8988T (cell line): ENCODE results near the gene DCPS.

Experiments
- DNase-seq: peaks from one replicate; pipeline ENCODE4 v3.0.0; 2011

Gene DCPS

DNA sequence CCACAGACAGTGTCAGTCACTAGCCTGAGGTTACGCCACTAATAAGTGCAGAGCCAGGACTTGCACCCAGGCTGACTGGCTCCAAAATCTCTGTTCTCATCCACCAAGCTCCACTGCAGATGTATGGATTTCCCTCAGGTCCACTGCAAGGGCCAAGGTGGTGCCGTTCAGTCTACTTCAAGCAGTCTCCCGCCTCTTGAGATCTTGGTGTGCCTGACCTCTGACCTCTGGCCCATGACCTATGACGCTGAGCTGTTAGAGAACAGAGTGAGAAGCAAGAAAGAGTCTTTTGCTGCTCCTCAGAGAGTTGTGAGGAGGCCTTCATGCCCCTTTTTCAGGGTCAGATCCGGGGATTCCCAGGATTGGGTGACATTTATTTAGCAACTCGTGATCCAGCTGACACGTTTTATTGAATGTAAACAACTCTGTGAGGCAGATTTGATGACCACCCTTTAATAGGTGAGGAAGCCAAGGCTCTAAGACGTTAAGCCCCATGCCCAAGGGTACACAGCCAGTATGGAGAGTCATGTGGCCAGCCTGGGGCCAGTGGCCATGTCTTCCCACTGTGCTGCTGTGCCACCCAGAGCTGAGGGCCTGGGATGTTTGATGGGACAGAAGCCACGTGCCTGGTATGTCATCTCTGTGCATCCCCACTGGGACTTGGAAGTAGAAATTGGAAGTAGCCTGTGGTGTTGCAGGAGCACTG is 25.2 kb downstream of the DCPS start:
- no peak for DNase-seq

DNA sequence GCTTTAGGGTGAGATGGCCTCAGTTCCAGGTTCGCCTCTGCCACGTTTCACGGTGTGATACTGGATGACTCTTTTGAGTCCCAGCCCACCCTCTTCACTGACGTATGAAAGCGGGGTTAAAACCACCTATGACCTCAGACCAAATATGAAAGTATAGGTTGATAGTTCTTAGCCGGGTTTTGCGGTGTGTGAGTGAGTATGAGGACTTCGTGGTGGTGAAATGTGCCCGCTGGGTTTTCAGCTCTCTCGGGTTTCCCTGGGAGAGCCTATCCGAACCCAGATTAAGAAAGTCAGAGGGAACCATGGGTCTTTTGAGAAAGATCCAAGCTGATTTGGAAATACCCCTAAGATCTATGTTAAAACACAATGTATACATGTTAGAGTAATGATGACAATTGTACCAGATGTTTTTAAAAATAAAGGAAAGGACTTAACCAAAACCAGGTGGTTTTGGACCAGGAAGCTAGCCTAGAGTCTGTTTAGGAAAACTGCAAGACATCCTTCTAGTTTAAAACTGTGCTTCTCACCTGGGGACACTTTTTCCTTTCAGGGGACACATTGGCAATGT is 25.9 kb downstream of the DCPS start:
- no peak for DNase-seq

- no peak for DNase-seq
Measured at GRCh38 chr11:126331286-126331685, 27.4 kb downstream of the DCPS start.

DNA sequence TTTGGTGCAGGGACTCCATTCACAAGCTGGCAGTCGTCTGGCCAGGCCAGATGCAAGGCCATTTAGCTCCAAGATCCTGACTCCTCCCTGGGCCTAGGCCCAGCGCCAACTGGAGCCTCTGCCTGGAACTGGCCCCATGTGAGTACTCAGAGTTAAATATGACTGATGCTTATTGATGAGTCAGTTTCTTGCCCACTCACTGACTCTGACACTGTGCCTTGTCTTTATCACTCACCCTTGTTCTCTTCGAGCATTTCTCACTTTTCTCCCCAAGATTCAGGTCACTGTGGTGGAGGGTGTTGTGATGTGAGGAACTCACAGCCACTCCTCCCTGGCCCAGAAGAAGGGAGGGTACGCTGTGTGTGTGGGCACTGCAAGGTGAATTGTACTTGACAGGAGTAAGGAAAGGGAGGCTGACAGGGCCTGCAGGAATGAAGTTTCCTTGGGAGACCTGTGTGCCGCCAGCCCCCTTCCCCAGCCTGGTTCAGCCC is 28.4 kb downstream of the DCPS start:
- no peak for DNase-seq

DNA sequence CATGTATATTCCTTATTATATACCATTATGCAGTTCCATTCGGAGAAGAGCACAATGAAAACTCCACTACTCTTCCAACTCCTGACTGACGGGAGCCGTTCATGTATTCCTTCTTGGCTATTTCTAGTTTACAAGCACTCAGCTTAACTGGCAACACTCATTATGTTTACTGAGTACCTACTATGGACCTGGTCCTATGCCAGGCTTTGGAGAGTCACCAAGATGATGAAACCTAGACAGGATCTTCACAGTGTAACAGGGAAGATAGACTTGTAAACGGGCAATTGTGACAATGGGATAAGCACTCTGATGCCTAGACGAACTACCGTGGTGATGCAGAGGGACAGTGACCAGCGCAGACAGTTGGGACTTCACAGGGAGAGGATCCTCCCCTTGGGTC is 29.3 kb downstream of the DCPS start:
- DNase-seq: no peak

GRCh38 chr11:126334659-126335462 is 31.0 kb downstream of the DCPS start:
- no peak for DNase-seq

DNA sequence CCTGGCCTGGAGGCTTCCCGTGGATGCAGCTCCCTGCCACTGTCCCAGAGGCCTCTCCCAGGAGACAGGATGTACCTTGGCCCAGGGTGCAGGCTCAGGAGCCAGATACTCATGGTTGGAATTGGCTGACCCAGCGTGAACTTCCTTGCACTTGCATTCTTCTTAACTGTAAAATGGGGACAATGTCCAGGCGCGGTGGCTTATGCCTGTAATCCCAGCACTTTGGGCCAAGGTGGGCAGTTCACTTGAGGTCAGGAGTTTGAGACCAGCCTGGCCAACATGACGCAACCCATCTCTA is 31.6 kb downstream of the DCPS start:
- DNase-seq: no peak

- no peak for DNase-seq
Measured at GRCh38 chr11:126336138-126336541, 32.3 kb downstream of the DCPS start.

DNA sequence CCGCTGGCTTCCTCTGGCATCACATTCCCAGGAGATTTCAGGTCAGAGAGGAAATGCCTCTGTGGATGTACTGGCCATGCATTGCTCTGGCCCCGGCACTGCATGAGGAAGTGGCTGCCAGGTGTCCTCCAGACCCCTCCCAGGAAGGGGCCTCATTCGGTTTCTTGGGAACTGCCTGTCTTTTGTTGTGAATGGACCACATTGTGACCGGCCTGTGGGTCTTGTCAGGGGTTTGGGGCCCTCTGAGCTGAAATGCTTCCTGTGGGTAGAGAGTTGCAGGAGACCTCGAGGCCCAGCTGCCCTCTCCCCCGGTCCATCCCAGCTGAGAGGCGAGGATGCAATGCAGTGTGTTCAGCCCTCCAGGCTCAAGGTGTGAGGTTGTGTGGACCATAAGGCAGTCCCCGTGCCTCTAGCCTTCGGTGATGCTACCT is 32.8 kb downstream of the DCPS start:
- no peak for DNase-seq

GRCh38 chr11:126337126-126337473 is 33.2 kb downstream of the DCPS start:
- DNase-seq: no peak

- DNase-seq: no peak
Measured at GRCh38 chr11:126337474-126338241, 33.8 kb downstream of the DCPS start.

DNA sequence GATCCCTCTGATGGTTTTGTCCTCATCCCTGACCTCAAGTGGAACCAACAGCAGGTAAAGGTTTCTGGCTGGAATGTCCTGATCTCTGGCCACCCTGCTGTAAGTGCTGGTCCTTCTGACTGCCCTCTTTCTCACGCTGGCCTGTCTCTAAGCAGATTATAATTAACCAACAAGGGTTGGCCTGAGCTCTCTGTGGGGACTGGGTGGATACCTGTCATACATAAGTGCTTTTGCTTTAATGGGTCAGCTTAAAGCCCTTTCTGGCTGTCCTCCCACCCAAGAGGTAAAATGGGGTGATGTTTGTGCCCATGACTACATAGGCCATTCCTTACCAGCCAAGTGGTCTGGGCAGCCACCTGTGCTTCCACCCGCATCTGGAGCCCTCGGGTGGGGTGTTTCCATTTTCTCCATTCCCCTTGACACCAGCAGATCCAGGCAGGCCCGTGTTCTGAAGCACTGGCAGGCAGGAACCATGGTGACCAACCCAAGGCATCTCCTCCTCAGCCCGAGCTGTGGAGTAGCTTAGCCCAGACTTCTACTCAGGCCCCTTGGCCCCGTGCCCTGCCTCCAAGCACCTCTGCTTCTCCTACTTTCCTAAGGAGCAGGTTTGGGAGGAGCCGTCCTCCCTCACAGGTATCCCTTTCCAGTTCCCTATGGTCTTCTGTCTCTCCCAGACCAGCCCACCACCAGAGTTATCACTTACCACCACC is 34.6 kb downstream of the DCPS start:
- no peak for DNase-seq

DNA sequence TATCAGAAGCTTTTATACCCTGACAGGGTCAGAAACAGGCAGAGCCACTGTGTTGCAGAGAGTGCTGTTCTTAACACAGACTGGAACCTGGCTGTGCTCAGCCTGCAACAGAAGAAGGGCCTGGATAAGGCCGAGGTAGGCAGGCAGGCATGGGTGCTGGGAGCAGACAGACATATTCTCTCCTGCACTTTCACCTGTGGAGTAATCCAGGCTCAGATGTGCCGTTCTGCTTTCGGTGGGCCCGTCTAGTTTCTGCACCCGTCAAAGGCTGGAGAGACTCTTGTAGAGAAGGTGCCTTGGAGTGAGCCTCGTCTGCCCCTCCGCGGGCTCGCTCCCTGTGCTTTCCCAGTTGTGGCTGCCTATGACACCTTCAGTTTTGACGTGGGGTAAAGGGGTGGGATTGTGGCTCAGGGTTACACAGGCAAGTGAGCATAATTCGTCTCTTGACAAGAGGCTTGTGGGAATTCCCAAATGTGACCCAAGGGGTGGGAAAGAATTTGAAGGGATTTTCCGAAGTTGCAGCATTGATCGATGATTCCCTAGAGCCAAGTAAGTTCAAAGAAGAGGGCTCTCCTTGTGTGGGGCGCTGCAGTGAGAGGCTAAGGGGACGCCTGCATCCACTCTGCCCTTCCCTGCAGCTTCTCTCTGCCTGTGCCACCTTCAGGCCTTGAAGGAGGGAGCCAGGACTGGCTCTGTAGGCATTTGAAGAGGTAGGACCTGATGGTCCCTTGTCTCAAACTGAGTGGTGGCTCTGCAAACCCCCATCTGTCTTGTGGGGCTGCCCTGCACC is 35.4 kb downstream of the DCPS start:
- DNase-seq: no peak

- DNase-seq: no peak
Measured at GRCh38 chr11:126339863-126340434, 36.1 kb downstream of the DCPS start.

- DNase-seq: no peak
Measured at GRCh38 chr11:126340960-126341606, 37.2 kb downstream of the DCPS start.

- DNase-seq: no peak
Measured at GRCh38 chr11:126341760-126342161, 37.9 kb downstream of the DCPS start.

DNA sequence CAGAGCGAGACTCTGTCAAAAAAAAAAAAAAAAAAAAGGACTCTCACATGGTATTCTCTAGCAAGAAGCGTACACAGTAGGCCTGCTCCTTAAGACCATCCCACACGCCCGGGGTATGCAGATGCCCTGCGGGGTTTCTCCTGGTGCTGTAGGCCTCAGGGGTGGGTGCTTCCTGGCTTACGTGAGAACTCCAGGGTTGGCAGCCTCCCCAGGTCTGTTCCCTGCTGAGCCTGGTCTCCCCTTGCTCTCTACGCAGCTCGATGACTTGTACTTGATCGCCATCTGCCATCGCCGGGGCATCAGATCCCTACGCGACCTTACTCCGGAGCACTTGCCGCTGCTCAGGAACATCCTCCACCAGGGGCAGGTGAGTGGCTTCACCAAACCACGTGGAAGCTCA is 39.2 kb downstream of the DCPS start:
- no peak for DNase-seq

DNA sequence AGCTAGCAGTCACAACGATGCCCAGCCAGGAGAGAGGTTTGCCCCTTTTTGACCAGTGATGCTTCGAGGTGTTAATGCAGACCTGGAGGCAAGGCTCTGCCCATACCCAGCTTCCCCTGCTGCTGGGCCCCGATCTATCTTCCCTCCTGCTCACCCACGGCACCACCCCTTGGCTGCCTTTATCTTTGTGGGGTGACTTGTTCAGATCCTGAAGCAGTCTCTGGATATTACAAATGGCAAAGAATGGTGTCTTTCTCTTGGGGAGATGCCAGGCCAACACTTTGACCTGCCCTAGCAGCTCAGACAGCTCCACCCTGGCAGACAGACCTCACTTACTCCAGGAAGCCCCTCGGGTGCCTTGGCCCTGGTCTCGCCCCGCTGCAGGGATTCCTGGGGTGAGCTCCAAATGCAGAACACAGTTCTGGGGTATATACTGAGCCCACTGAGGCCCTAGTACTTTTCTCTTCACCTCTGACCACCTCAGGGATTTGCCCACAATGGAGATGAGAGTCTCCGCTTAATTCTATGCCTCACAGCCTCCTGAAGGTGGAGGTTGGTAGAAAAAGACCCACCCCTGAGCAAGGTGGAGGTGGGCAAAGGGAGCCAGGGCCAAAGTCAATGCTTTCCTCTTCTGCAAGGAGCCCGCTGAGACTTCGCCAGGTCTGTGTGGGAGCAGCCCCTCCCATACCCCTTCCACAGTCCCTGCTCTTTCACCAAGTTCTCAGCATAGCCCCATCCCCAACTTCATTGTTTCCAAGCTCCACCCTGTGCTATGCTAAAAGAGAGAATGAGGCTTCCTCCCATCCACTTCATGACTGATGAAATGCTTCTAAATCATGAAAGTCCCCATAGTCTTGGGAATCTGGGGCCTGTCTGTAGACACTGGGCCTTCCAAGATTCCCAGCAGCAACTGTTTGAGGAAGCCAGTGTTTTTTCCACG is 40.6 kb downstream of the DCPS start:
- DNase-seq: no peak

DNA sequence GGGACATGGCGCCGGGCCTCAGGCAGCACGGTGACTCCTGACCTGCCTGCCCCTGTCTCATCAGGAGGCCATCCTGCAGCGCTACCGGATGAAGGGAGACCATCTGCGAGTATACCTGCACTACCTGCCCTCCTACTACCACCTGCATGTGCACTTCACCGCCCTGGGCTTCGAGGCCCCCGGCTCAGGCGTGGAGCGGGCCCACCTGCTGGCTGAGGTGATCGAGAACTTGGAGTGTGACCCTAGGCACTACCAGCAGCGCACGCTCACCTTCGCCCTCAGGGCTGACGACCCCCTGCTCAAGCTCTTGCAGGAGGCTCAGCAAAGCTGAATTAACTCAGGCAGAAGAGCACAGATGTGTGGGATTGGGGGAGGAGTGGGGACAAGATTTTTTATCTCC is 41.4 kb downstream of the DCPS start:
- DNase-seq: no peak
